Hematopoietic multipotent progenitor cell (in vitro differentiated cells): ENCODE data around the gene HEMK1. TPM values are rescaled to one million over a fixed set of nuclear protein-coding genes. Genes with fewer than 3 reads are reported as not detected.

Experiments
- DNase-seq, 3 donors: peaks; one replicate each; pipeline ENCODE4 v3.0.0-alpha.2; 2011 to 2015; ENCODE audit warnings: low read depth in 2 of 3, low spot score in 2 of 3
- total RNA-seq: library from RNA; depleted of rRNA; stranded (reverse); fragments of >200 nt; gene quantifications from one replicate; pipeline ENCODE4 v1.2.3, GENCODE V29; 2012

Gene HEMK1
- total RNA-seq, 1 donor: 10.0 TPM

- no peak for DNase-seq
These were observed 29.9 kb downstream of the HEMK1 start for GRCh38 chr3:50599115-50599715.

GRCh38 chr3:50599716-50600118, 30.4 kb downstream of the HEMK1 start:
- no peak for DNase-seq

- DNase-seq: no peak
These were observed 30.9 kb downstream of the HEMK1 start for GRCh38 chr3:50600141-50600753.

GRCh38 chr3:50600841-50601591, 31.7 kb downstream of the HEMK1 start:
- peak in 2 of 3 donors; percentile 77 to 78 for DNase-seq

GRCh38 chr3:50602595-50603191, 33.4 kb downstream of the HEMK1 start:
- no peak for DNase-seq

DNA sequence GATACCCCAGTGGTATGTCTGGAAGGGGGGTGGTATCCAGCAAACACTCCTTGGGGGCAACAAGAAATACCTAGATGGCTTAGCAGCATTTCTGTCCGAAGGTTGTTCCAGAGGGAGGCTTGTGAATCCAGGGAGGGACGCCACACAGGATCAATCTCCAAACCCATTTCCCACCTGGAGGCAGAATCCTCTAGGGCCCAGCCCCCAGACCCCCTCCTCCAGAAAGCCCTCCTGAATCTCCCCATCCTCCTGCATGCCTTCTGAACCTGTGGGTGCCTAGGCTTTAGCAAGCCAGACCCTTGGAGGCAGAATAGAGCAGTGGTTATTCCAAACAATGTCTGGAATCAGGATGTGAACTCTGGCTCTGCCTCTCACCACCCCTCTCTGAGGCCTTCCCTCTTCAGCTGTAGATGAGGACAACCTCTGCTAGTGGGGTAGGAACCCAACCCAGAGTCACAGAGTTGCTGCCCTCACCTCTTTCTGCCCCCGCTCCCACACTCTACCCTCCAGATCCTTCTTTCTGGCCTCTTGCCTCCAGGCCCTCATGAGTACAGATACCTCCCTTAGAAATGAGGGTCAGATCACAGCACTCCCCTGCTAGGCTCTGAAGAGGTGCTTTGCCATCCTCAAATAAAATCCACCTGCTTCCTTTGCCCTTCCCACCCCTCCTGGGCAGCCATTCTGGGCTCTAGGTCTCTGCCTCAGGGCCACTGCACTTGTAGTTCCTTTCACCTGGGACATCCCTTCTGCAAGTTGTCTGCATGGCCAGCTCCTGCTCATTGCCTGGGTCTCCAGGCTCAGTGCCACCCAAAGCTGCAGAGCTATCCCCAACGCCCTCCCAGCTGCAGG, 34.2 kb downstream of the HEMK1 start:
- DNase-seq: no peak

DNA sequence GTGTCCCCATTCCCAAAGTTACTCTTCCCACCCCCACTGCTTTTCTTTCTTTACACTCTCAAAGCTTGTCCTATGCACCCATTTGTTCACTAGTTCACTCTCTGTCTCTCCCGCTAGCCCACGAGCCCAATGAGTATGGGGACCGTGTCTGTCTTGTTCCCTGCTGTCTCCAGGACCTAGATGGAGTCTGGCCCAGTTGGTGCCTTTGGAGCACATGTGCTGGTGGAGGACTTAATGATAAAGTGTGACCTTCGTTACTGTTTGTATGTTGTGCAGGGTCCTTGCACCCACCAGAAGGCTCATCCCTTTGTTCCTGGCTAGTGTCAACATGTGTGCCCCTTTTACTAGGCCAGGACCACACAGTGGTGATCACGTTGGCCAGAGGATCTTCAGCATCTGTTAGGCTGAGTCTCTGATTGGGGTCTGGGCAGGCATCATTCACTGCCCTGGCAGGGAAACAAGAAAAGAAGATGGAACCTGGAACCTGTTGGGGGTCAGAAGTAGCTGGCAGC, 34.8 kb downstream of the HEMK1 start:
- no peak for DNase-seq

GRCh38 chr3:50604628-50605588, 35.6 kb downstream of the HEMK1 start:
- DNase-seq: peak in 2 of 3 donors; percentile 73 to 77

DNA sequence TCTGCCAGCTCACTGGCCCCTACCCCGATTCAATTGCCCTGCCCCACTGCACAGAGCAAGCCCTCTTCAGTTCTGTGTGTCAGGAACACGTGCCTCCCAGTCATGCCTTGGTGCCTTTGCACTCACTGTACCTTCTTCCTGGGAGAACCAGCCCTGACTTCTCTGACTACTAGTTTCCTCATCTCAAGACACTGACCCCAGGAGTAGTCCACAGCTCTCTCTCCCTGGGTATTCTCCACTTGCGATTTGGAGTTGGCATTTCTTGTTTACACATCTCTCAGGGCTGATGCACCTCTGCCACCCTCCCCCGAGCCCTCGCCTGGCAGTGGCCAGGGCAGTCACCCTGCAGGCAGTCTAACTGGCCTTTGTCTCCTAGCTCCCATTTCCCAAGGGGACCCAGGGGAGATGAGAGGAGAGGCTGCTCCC, 36.6 kb downstream of the HEMK1 start:
- no peak for DNase-seq

- DNase-seq: peak in 1 of 3 donors; percentile 63
These were observed 37.3 kb downstream of the HEMK1 start for GRCh38 chr3:50606596-50606995.

- DNase-seq: no peak
These were observed 38.2 kb downstream of the HEMK1 start for GRCh38 chr3:50607271-50608091.

- DNase-seq: no peak
These were observed 39.0 kb downstream of the HEMK1 start for GRCh38 chr3:50608278-50608677.

- DNase-seq: no peak
These were observed 39.9 kb downstream of the HEMK1 start for GRCh38 chr3:50609071-50609762.

DNA sequence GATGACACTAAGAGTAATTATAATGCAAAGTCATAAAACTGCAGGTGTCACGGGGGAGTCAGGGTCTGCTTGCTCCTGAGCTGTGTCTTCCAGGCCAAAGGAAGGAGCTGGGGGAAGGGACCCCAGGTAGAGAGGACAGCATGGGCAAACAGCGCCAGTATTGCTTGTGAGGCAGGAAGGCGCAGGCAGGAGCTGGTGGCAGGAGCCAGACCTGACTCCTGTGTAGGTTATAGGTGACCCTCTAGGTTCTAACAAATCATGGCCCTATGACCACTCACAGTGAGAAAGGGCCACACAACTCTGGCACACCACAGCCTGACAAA, 40.4 kb downstream of the HEMK1 start:
- DNase-seq: no peak

- no peak for DNase-seq
These were observed 41.1 kb downstream of the HEMK1 start for GRCh38 chr3:50610181-50610971.

- DNase-seq: peak in 1 of 3 donors; percentile 23
These were observed 41.7 kb downstream of the HEMK1 start for GRCh38 chr3:50610992-50611463.
